Activated CD4-positive, alpha-beta T cell treated with anti-CD3 and anti-CD28 coated beads, Interleukin-2, amount 50 U/mL, for 1 hour (primary cell): Measurements from ENCODE around the gene TMEM183A.

Experiments
- DNase-seq: peaks from one replicate; pipeline ENCODE4 v3.0.0-alpha.2; 2020

Gene TMEM183A

GRCh38 chr1:203048086-203048485 is 40.9 kb downstream of the TMEM183A start:
- no peak for DNase-seq

- DNase-seq = no peak
Observed at GRCh38 chr1:203048555-203049051, 41.4 kb downstream of the TMEM183A start.

GRCh38 chr1:203049077-203049476 is 41.9 kb downstream of the TMEM183A start:
- no peak for DNase-seq

- no peak for DNase-seq
Observed at GRCh38 chr1:203049576-203050180, 42.5 kb downstream of the TMEM183A start.

- no peak for DNase-seq
Observed at GRCh38 chr1:203050826-203051225, 43.7 kb downstream of the TMEM183A start.

GRCh38 chr1:203051841-203052324 is 44.7 kb downstream of the TMEM183A start:
- DNase-seq = no peak

GRCh38 chr1:203052601-203053000 is 45.4 kb downstream of the TMEM183A start:
- DNase-seq = no peak

- DNase-seq = no peak
Observed at GRCh38 chr1:203054184-203054583, 47.0 kb downstream of the TMEM183A start.

- no peak for DNase-seq
Observed at GRCh38 chr1:203054642-203055041, 47.5 kb downstream of the TMEM183A start.

- no peak for DNase-seq
Observed at GRCh38 chr1:203055161-203055799, 48.1 kb downstream of the TMEM183A start.

GRCh38 chr1:203056012-203056411 is 48.8 kb downstream of the TMEM183A start:
- no peak for DNase-seq

GRCh38 chr1:203056516-203056915 is 49.3 kb downstream of the TMEM183A start:
- DNase-seq = no peak

GRCh38 chr1:203057911-203058675 is 50.9 kb downstream of the TMEM183A start:
- DNase-seq = no peak

- no peak for DNase-seq
Observed at GRCh38 chr1:203058676-203058935, 51.4 kb downstream of the TMEM183A start.

- no peak for DNase-seq
Observed at GRCh38 chr1:203059485-203059884, 52.3 kb downstream of the TMEM183A start.

- no peak for DNase-seq
Observed at GRCh38 chr1:203060115-203060514, 52.9 kb downstream of the TMEM183A start.

- DNase-seq = no peak
Observed at GRCh38 chr1:203063287-203063686, 56.1 kb downstream of the TMEM183A start.

- DNase-seq = no peak
Observed at GRCh38 chr1:203065191-203065590, 58.0 kb downstream of the TMEM183A start.

GRCh38 chr1:203065986-203066385 is 58.8 kb downstream of the TMEM183A start:
- no peak for DNase-seq

- no peak for DNase-seq
Observed at GRCh38 chr1:203066965-203067364, 59.8 kb downstream of the TMEM183A start.

GRCh38 chr1:203069030-203069747 is 62.0 kb downstream of the TMEM183A start:
- no peak for DNase-seq

GRCh38 chr1:203072002-203072602 is 64.9 kb downstream of the TMEM183A start:
- DNase-seq = no peak

GRCh38 chr1:203072911-203073310 is 65.7 kb downstream of the TMEM183A start:
- DNase-seq = no peak
